ENCODE data around the gene BAHCC1.
"Not testable (repeated sequence)": the region's sequence is repeated elsewhere in the genome, so short reads cannot be mapped to it uniquely, and the experiment has no call there.

DNA sequence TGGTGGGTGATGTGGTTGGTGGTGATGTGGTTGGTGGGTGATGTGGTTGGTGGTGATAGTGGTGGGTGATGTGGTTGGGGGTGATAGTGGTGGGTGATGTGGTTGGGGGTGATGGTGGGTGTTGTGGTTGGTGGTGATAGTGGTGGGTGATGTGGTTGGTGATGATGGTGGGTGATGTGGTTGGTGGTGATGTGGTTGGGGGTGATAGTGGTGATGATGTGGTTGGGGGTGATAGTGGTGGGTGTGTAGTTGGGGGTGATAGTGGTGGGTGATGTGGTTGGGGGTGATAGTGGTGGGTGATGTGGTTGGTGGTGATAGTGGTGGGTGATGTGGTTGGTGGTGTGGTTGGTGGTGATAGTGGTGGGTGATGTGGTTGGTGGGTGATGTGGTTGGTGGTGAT, 29.8 kb downstream of the BAHCC1 start:
- TF ChIP-seq, protein P1, sequence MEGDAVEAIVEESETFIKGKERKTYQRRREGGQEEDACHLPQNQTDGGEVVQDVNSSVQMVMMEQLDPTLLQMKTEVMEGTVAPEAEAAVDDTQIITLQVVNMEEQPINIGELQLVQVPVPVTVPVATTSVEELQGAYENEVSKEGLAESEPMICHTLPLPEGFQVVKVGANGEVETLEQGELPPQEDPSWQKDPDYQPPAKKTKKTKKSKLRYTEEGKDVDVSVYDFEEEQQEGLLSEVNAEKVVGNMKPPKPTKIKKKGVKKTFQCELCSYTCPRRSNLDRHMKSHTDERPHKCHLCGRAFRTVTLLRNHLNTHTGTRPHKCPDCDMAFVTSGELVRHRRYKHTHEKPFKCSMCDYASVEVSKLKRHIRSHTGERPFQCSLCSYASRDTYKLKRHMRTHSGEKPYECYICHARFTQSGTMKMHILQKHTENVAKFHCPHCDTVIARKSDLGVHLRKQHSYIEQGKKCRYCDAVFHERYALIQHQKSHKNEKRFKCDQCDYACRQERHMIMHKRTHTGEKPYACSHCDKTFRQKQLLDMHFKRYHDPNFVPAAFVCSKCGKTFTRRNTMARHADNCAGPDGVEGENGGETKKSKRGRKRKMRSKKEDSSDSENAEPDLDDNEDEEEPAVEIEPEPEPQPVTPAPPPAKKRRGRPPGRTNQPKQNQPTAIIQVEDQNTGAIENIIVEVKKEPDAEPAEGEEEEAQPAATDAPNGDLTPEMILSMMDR (IDR thresholded peaks at IDR 0.05), result not testable (repeated sequence)
- TF ChIP-seq, protein P2, sequence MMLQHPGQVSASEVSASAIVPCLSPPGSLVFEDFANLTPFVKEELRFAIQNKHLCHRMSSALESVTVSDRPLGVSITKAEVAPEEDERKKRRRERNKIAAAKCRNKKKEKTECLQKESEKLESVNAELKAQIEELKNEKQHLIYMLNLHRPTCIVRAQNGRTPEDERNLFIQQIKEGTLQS (CRISPR knock-in tag; conservative IDR thresholded peaks at IDR 0.05), result not testable (repeated sequence)
- not testable (repeated sequence) for TF ChIP-seq JUN (CRISPR knock-in tag; IDR thresholded peaks at IDR 0.05); ESRRA (CRISPR knock-in tag; IDR thresholded peaks at IDR 0.05; ENCODE audit: borderline replicate concordance)
- TF ChIP-seq, protein P3, sequence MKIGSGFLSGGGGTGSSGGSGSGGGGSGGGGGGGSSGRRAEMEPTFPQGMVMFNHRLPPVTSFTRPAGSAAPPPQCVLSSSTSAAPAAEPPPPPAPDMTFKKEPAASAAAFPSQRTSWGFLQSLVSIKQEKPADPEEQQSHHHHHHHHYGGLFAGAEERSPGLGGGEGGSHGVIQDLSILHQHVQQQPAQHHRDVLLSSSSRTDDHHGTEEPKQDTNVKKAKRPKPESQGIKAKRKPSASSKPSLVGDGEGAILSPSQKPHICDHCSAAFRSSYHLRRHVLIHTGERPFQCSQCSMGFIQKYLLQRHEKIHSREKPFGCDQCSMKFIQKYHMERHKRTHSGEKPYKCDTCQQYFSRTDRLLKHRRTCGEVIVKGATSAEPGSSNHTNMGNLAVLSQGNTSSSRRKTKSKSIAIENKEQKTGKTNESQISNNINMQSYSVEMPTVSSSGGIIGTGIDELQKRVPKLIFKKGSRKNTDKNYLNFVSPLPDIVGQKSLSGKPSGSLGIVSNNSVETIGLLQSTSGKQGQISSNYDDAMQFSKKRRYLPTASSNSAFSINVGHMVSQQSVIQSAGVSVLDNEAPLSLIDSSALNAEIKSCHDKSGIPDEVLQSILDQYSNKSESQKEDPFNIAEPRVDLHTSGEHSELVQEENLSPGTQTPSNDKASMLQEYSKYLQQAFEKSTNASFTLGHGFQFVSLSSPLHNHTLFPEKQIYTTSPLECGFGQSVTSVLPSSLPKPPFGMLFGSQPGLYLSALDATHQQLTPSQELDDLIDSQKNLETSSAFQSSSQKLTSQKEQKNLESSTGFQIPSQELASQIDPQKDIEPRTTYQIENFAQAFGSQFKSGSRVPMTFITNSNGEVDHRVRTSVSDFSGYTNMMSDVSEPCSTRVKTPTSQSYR (CRISPR knock-in tag; IDR thresholded peaks at IDR 0.05), result not testable (repeated sequence)
- TF ChIP-seq, protein P4, sequence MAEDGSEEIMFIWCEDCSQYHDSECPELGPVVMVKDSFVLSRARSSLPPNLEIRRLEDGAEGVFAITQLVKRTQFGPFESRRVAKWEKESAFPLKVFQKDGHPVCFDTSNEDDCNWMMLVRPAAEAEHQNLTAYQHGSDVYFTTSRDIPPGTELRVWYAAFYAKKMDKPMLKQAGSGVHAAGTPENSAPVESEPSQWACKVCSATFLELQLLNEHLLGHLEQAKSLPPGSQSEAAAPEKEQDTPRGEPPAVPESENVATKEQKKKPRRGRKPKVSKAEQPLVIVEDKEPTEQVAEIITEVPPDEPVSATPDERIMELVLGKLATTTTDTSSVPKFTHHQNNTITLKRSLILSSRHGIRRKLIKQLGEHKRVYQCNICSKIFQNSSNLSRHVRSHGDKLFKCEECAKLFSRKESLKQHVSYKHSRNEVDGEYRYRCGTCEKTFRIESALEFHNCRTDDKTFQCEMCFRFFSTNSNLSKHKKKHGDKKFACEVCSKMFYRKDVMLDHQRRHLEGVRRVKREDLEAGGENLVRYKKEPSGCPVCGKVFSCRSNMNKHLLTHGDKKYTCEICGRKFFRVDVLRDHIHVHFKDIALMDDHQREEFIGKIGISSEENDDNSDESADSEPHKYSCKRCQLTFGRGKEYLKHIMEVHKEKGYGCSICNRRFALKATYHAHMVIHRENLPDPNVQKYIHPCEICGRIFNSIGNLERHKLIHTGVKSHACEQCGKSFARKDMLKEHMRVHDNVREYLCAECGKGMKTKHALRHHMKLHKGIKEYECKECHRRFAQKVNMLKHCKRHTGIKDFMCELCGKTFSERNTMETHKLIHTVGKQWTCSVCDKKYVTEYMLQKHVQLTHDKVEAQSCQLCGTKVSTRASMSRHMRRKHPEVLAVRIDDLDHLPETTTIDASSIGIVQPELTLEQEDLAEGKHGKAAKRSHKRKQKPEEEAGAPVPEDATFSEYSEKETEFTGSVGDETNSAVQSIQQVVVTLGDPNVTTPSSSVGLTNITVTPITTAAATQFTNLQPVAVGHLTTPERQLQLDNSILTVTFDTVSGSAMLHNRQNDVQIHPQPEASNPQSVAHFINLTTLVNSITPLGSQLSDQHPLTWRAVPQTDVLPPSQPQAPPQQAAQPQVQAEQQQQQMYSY (CRISPR knock-in tag; IDR thresholded peaks at IDR 0.05), result not testable (repeated sequence)
